ENCODE measurements around the gene CCL2.

The CCL2 gene

GRCh38 chr17:34287875-34288274 lies 32.8 kb downstream of the CCL2 start:
- DNase-seq (ENCODE audit: low read depth, low spot score) = no peak
- Histone ChIP-seq H3K4me3 (no peak overlapping the region), H3K36me3 (ENCODE audit: insufficient read depth, low read length) (no peaks in the 10 kb centered on the region), H3K27ac (no peak overlapping the region), H3K9ac (ENCODE audit: insufficient read length) (no peak overlapping the region), H3K9me3 (ENCODE audit: low read depth, low read length) (no peaks in the 10 kb centered on the region)
- TF ChIP-seq EZH2 (IDR thresholded peaks at IDR 0.05) (no peak), FOXP2 (optimal IDR thresholded peaks at IDR 0.05; ENCODE audit: control extremely low read depth, extremely low read length, insufficient read depth) (no peak), POLR2AphosphoS5 (IDR thresholded peaks at IDR 0.05; ENCODE audit: borderline replicate concordance, low read depth, low read length) (no peak)

GRCh38 chr17:34290586-34290985 lies 35.5 kb downstream of the CCL2 start:
- Histone ChIP-seq H3K4me3 (no peak overlapping the region), H3K9ac (ENCODE audit: insufficient read length) (no peak overlapping the region), H3K9me3 (ENCODE audit: low read depth, low read length) (no peaks in the 10 kb centered on the region), H3K27ac (no peak overlapping the region), H3K36me3 (ENCODE audit: insufficient read depth, low read length) (no peaks in the 10 kb centered on the region)
- DNase-seq (ENCODE audit: low read depth, low spot score) = no peak
- TF ChIP-seq FOXP2 (optimal IDR thresholded peaks at IDR 0.05; ENCODE audit: control extremely low read depth, extremely low read length, insufficient read depth) = no peak
- no peak for TF ChIP-seq POLR2AphosphoS5 (IDR thresholded peaks at IDR 0.05; ENCODE audit: borderline replicate concordance, low read depth, low read length)
- no peak for TF ChIP-seq EZH2 (IDR thresholded peaks at IDR 0.05)

GRCh38 chr17:34291721-34292348 lies 36.8 kb downstream of the CCL2 start:
- H3K4me3 ChIP-seq = no peak overlapping the region
- DNase-seq (ENCODE audit: low read depth, low spot score) = no peak
- H3K36me3 ChIP-seq (ENCODE audit: insufficient read depth, low read length) = no peaks in the 10 kb centered on the region
- H3K9ac ChIP-seq (ENCODE audit: insufficient read length) = no peak overlapping the region
- TF ChIP-seq EZH2 (IDR thresholded peaks at IDR 0.05) (no peak), POLR2AphosphoS5 (IDR thresholded peaks at IDR 0.05; ENCODE audit: borderline replicate concordance, low read depth, low read length) (no peak), FOXP2 (optimal IDR thresholded peaks at IDR 0.05; ENCODE audit: control extremely low read depth, extremely low read length, insufficient read depth) (no peak)
- no peaks in the 10 kb centered on the region for H3K9me3 ChIP-seq (ENCODE audit: low read depth, low read length)
- no peak overlapping the region for H3K27ac ChIP-seq

GRCh38 chr17:34299027-34299426 lies 43.9 kb downstream of the CCL2 start:
- no peaks in the 10 kb centered on the region for H3K9me3 ChIP-seq (ENCODE audit: low read depth, low read length)
- no peak overlapping the region for H3K9ac ChIP-seq (ENCODE audit: insufficient read length)
- no peak overlapping the region for H3K27ac ChIP-seq
- TF ChIP-seq POLR2AphosphoS5 (IDR thresholded peaks at IDR 0.05; ENCODE audit: borderline replicate concordance, low read depth, low read length) (no peak), EZH2 (IDR thresholded peaks at IDR 0.05) (no peak), FOXP2 (optimal IDR thresholded peaks at IDR 0.05; ENCODE audit: control extremely low read depth, extremely low read length, insufficient read depth) (no peak)
- H3K4me3 ChIP-seq = no peak overlapping the region
- H3K36me3 ChIP-seq (ENCODE audit: insufficient read depth, low read length) = no peaks in the 10 kb centered on the region
- DNase-seq (ENCODE audit: low read depth, low spot score) = no peak

- Histone ChIP-seq H3K27ac (no peak overlapping the region), H3K9ac (ENCODE audit: insufficient read length) (no peak overlapping the region), H3K9me3 (ENCODE audit: low read depth, low read length) (no peaks in the 10 kb centered on the region), H3K4me3 (no peak overlapping the region), H3K36me3 (ENCODE audit: insufficient read depth, low read length) (no peaks in the 10 kb centered on the region)
- TF ChIP-seq POLR2AphosphoS5 (IDR thresholded peaks at IDR 0.05; ENCODE audit: borderline replicate concordance, low read depth, low read length) (no peak), FOXP2 (optimal IDR thresholded peaks at IDR 0.05; ENCODE audit: control extremely low read depth, extremely low read length, insufficient read depth) (no peak), EZH2 (IDR thresholded peaks at IDR 0.05) (no peak)
- no peak for DNase-seq (ENCODE audit: low read depth, low spot score)
Observed at GRCh38 chr17:34299956-34300577, 45.0 kb downstream of the CCL2 start.

GRCh38 chr17:34300652-34301370 lies 45.7 kb downstream of the CCL2 start:
- H3K9ac ChIP-seq (ENCODE audit: insufficient read length) = no peak overlapping the region
- no peak overlapping the region for H3K27ac ChIP-seq

GRCh38 chr17:34301986-34302385 lies 46.9 kb downstream of the CCL2 start:
- DNase-seq (ENCODE audit: low read depth, low spot score) = no peak

More at GRCh38 chr17:34300652-34301370, 45.7 kb downstream of the CCL2 start:
- DNase-seq (ENCODE audit: low read depth, low spot score) = no peak
- Histone ChIP-seq H3K36me3 (ENCODE audit: insufficient read depth, low read length) (no peaks in the 10 kb centered on the region), H3K9me3 (ENCODE audit: low read depth, low read length) (no peaks in the 10 kb centered on the region), H3K4me3 (no peak overlapping the region)
- TF ChIP-seq EZH2 (IDR thresholded peaks at IDR 0.05) = no peak
- TF ChIP-seq POLR2AphosphoS5 (IDR thresholded peaks at IDR 0.05; ENCODE audit: borderline replicate concordance, low read depth, low read length) = no peak
- no peak for TF ChIP-seq FOXP2 (optimal IDR thresholded peaks at IDR 0.05; ENCODE audit: control extremely low read depth, extremely low read length, insufficient read depth)

GRCh38 chr17:34302636-34303035 lies 47.6 kb downstream of the CCL2 start:
- H3K36me3 ChIP-seq (ENCODE audit: insufficient read depth, low read length) = no peaks in the 10 kb centered on the region
- no peak overlapping the region for H3K27ac ChIP-seq
- TF ChIP-seq POLR2AphosphoS5 (IDR thresholded peaks at IDR 0.05; ENCODE audit: borderline replicate concordance, low read depth, low read length) (no peak), EZH2 (IDR thresholded peaks at IDR 0.05) (no peak), FOXP2 (optimal IDR thresholded peaks at IDR 0.05; ENCODE audit: control extremely low read depth, extremely low read length, insufficient read depth) (no peak)
- H3K9ac ChIP-seq (ENCODE audit: insufficient read length) = no peak overlapping the region
- H3K4me3 ChIP-seq = no peak overlapping the region
- no peaks in the 10 kb centered on the region for H3K9me3 ChIP-seq (ENCODE audit: low read depth, low read length)
- no peak for DNase-seq (ENCODE audit: low read depth, low spot score)

More at GRCh38 chr17:34301986-34302385, 46.9 kb downstream of the CCL2 start:
- Histone ChIP-seq H3K27ac (no peak overlapping the region), H3K36me3 (ENCODE audit: insufficient read depth, low read length) (no peaks in the 10 kb centered on the region), H3K9me3 (ENCODE audit: low read depth, low read length) (no peaks in the 10 kb centered on the region), H3K4me3 (no peak overlapping the region), H3K9ac (ENCODE audit: insufficient read length) (no peak overlapping the region)
- TF ChIP-seq POLR2AphosphoS5 (IDR thresholded peaks at IDR 0.05; ENCODE audit: borderline replicate concordance, low read depth, low read length) = no peak
- no peak for TF ChIP-seq EZH2 (IDR thresholded peaks at IDR 0.05)
- TF ChIP-seq FOXP2 (optimal IDR thresholded peaks at IDR 0.05; ENCODE audit: control extremely low read depth, extremely low read length, insufficient read depth) = no peak
